DOHH2 (cell line): ENCODE measurements around the gene TMEM250.

ENCODE experiments used
- H3F3A ChIP-seq: fragments of 200-600 bp; sonication (generic), shearing (Covaris generic); 2 replicates; pipeline ENCODE4 v1.6.0; 2016; ENCODE audit warnings: antibody characterized with exemption, mild to moderate bottlenecking; ENCODE audit not compliant: control insufficient read depth, insufficient read depth
- H3K27ac ChIP-seq: fragments of 200-600 bp; sonication (generic); 2 replicates; pipeline ENCODE4 v1.5.1; 2014; ENCODE audit warnings: low read depth, mild to moderate bottlenecking, low read length, moderate library complexity
- H3K27me3 ChIP-seq: fragments of 200-600 bp; sonication (generic); 2 replicates; pipeline ENCODE4 v1.6.1; 2014; ENCODE audit warnings: mild to moderate bottlenecking, low read length, mixed read lengths; ENCODE audit not compliant: control insufficient read depth
- H3K36me3 ChIP-seq: fragments of 200-600 bp; sonication (generic); 2 replicates; pipeline ENCODE4 v1.6.1; 2014; ENCODE audit warnings: mild to moderate bottlenecking, low read length, moderate library complexity, mixed read lengths; ENCODE audit not compliant: control insufficient read depth
- H3K4me1 ChIP-seq: fragments of 200-600 bp; sonication (generic); 2 replicates; pipeline ENCODE4 v1.6.1; 2014; ENCODE audit warnings: mild to moderate bottlenecking, low read length, mixed read lengths; ENCODE audit not compliant: control insufficient read depth
- H3K4me2 ChIP-seq: fragments of 200-600 bp; sonication (generic); 2 replicates; pipeline ENCODE4 v1.6.0; 2014; ENCODE audit warnings: mild to moderate bottlenecking, low read length, moderate library complexity
- H3K4me3 ChIP-seq: fragments of 200-600 bp; sonication (generic); 2 replicates; pipeline ENCODE4 v1.5.1; 2014; ENCODE audit warnings: mild to moderate bottlenecking, low read length, mixed read lengths
- H3K79me2 ChIP-seq: fragments of 200-600 bp; sonication (generic); 2 replicates; pipeline ENCODE4 v1.6.1; 2014; ENCODE audit warnings: mild to moderate bottlenecking, low read length, mixed read lengths; ENCODE audit not compliant: control insufficient read depth
- H3K9me2 ChIP-seq: fragments of 200-600 bp; sonication (generic); replicated peaks from 2 replicates; pipeline ENCODE4 v1.6.1; 2014; ENCODE audit warnings: mild to moderate bottlenecking, low read length, mixed read lengths; ENCODE audit not compliant: control insufficient read depth
- H3K9me3 ChIP-seq: fragments of 200-600 bp; sonication (generic); 2 replicates; pipeline ENCODE4 v1.6.1; 2014; ENCODE audit warnings: antibody characterized with exemption, low read length, mixed read lengths; ENCODE audit not compliant: control insufficient read depth, insufficient read depth
- H4K20me1 ChIP-seq: fragments of 200-600 bp; sonication (generic); 2 replicates; pipeline ENCODE4 v1.6.0; 2014; ENCODE audit warnings: low read depth, mild to moderate bottlenecking, antibody characterized with exemption, low read length, moderate library complexity; ENCODE audit not compliant: control insufficient read depth, insufficient read depth
- CTCF ChIP-seq: fragments of 200-600 bp; sonication (generic); IDR thresholded peaks from one replicate; pipeline ENCODE4 v1.5.1; 2014; ENCODE audit warnings: antibody characterized with exemption, mild to moderate bottlenecking, low read depth, low read length; ENCODE audit not compliant: poor library complexity, severe bottlenecking
- EZH2phosphoT487 ChIP-seq: fragments of 200-600 bp; sonication (generic); IDR thresholded peaks from 2 replicates; pipeline ENCODE4 v1.6.1; 2017; ENCODE audit warnings: borderline replicate concordance, mild to moderate bottlenecking, antibody characterized with exemption, low read length, moderate library complexity, mixed read lengths

TMEM250 gene

GRCh38 chr9:136098210-136098609 is 20.5 kb downstream of the TMEM250 start:
- Histone ChIP-seq H3K27ac (no peak overlapping the region), H3K9me2 (no peaks in the 10 kb centered on the region), H3K9me3 (no peaks in the 10 kb centered on the region), H4K20me1 (peaks cover 3% of the 10 kb centered on the region; the same call in 1 of the 2 replicates), H3K79me2 (no peaks in the 10 kb centered on the region), H3K4me3 (no peak overlapping the region), H3K36me3 (no peaks in the 10 kb centered on the region), H3F3A (no peaks in the 10 kb centered on the region), H3K4me1 (no peaks in the 10 kb centered on the region), H3K4me2 (no peak overlapping the region), H3K27me3 (peaks cover 7% of the 10 kb centered on the region)
- TF ChIP-seq EZH2phosphoT487 = no peak
- TF ChIP-seq CTCF = no peak

DNA sequence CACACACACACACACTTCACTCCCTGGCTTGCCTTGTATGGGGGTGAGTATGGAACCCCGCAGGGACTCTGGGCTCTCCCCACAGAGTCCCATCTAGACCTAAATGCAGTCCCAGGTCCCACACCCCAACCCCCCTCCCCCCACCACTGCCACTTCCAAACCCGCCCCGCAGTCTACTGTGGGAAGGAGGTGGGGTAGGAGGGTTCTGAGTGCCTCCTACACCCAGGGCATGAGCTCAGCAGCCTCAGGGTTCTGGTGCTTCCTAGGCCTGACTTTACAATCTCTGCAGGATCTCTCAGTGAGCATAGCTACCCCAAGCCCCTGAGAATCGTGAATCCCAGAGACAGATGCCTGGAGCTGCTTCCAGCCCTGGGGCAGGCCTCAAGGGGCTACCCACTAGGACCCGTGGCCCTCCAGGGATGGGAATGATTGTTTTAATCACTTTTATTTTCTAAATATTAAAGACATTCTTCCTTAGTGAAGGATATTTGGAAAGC is 22.1 kb downstream of the TMEM250 start:
- H3K4me1 ChIP-seq = no peaks in the 10 kb centered on the region

GRCh38 chr9:136095070-136096058 is 23.3 kb downstream of the TMEM250 start, which contains the start of gene NACC2:
NACC2 (minus strand) TSS chr9:136095289; CDS start chr9:136050521, 44,768 bp downstream.
- H3K27ac ChIP-seq = no peak within 1 kb of the TSS
- no peaks in the 10 kb centered on the region for H3K4me1 ChIP-seq
- TF ChIP-seq EZH2phosphoT487 = no peak
- TF ChIP-seq CTCF = no peak
- no peaks in the 10 kb centered on the region for H3K79me2 ChIP-seq
- H3F3A ChIP-seq = no peaks in the 10 kb centered on the region
- no peak within 1 kb of the TSS for H3K4me3 ChIP-seq
- H3K27me3 ChIP-seq = peaks cover 7% of the 10 kb centered on the region
- H3K4me2 ChIP-seq = no peak within 1 kb of the TSS
- no peaks in the 10 kb centered on the region for H3K36me3 ChIP-seq
- H3K9me2 ChIP-seq = no peaks in the 10 kb centered on the region
- no peaks in the 10 kb centered on the region for H3K9me3 ChIP-seq
- H4K20me1 ChIP-seq = no peaks in the 10 kb centered on the region

More for the DNA sequence above, 22.1 kb downstream of the TMEM250 start:
- Histone ChIP-seq H3K27ac (no peak overlapping the region), H3K9me3 (no peaks in the 10 kb centered on the region), H3K27me3 (peaks cover 7% of the 10 kb centered on the region), H3K4me2 (no peak overlapping the region), H4K20me1 (peaks cover 3% of the 10 kb centered on the region; the same call in 1 of the 2 replicates), H3F3A (no peaks in the 10 kb centered on the region), H3K9me2 (no peaks in the 10 kb centered on the region), H3K4me3 (no peak overlapping the region), H3K79me2 (no peaks in the 10 kb centered on the region), H3K36me3 (no peaks in the 10 kb centered on the region)
- TF ChIP-seq EZH2phosphoT487 (no peak), CTCF (no peak)
